BLaER1 treated with 17β-estradiol and CSF1 and Interleukin-3, amounts not matched to agents 10 nM and 100 nM (cell line): ENCODE data around the gene EVL.
"Not testable (repeated sequence)": the region's sequence is repeated elsewhere in the genome, so short reads cannot be mapped to it uniquely, and the experiment has no call there.

Experiments
- H3K27ac ChIP-seq, 11 experiments: shearing (Covaris generic); formaldehyde crosslinking; 2 replicates each; pipeline ENCODE4 v1.8.1; 2022
- H3K27me3 ChIP-seq, 11 experiments: shearing (Covaris generic); formaldehyde crosslinking; 2 replicates each; pipeline ENCODE4 v1.8.1; 2022
- H3K36me3 ChIP-seq, 11 experiments: shearing (Covaris generic); formaldehyde crosslinking; 2 replicates each; pipeline ENCODE4 v1.8.1; 2022
- H3K4me1 ChIP-seq, 10 experiments: shearing (Covaris generic); formaldehyde crosslinking; 2 replicates each; pipeline ENCODE4 v1.8.1; 2022
- H3K4me2 ChIP-seq, 11 experiments: shearing (Covaris generic); formaldehyde crosslinking; 2 replicates each; pipeline ENCODE4 v1.8.1; 2022
- H3K4me3 ChIP-seq, 10 experiments: shearing (Covaris generic); formaldehyde crosslinking; 2 replicates each; pipeline ENCODE4 v1.8.1; 2022
- H3K9ac ChIP-seq, 11 experiments: shearing (Covaris generic); formaldehyde crosslinking; 2 replicates each; pipeline ENCODE4 v1.8.1; 2022
- H3K9me3 ChIP-seq, 11 experiments: shearing (Covaris generic); formaldehyde crosslinking; replicated peaks in 1 of 11; 2 replicates each; pipeline ENCODE4 v1.8.1; 2022
- H4K20me1 ChIP-seq, 11 experiments: shearing (Covaris generic); formaldehyde crosslinking; 2 replicates each; pipeline ENCODE4 v1.8.1; 2022
- Cebpa-rat ChIP-seq, 11 experiments: shearing (Covaris generic); IDR thresholded peaks; 2 replicates each; pipeline ENCODE4 v1.8.1; 2022

EVL gene

GRCh38 chr14:100149851-100150611, 84.8 kb downstream of the EVL start:
- Histone ChIP-seq H3K9ac (no peak overlapping the region), H3K36me3 (no peaks in the 10 kb centered on the region; a peak in 3 of 22 replicates), H3K27ac (no peak overlapping the region), H3K4me3 (no peak overlapping the region), H3K27me3 (no peaks in the 10 kb centered on the region), H4K20me1 (peaks cover 0 to 22% (median 0%) of the 10 kb centered on the region in 11 experiments; a peak in 7 of 22 replicates), H3K4me1 (peaks cover 21 to 39% (median 35%) of the 10 kb centered on the region in 10 experiments), H3K9me3 (peaks cover 8 to 15% (median 9%) of the 10 kb centered on the region in 11 experiments), H3K4me2 (no peak overlapping the region)
- no peak for TF ChIP-seq Cebpa-rat (IDR thresholded peaks at IDR 0.05)

DNA sequence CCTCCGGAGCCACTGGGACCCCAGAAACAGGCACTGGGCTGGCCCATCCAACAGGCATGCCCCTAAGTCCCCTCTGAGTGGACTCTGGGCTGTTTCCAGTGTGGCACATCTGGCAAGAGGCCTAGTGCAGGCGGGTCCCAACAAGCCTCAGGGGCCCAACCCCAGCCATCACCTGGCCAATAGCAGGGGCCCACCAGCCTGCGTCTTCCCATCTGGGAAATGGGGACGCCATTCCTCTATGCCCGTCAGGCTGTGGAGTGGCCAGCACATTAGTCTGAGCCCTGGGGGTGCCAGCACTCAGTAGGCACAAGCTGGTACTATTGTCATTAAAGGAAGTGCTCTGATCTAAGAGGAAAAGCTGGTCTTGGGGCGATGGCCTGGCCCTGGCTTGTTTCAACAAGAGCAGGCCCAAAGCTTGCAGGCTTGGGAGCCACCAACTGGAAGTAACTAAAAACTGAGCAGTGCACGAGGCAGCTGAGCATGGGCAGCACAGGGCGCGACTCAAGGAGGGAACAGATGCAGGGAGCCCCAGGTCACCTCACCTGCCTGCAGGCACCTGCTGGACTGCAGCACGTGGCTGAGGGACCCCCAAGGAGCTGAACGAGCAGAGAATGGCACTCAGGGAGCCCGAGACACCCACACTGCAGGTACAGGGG, 85.8 kb downstream of the EVL start:
- Histone ChIP-seq H3K4me1 (peaks cover 30 to 39% (median 36%) of the 10 kb centered on the region in 10 experiments), H3K9me3 (peaks cover 10 to 17% (median 11%) of the 10 kb centered on the region in 11 experiments), H3K9ac (no peak overlapping the region), H3K27me3 (peaks cover 0 to 4% (median 0%) of the 10 kb centered on the region in 11 experiments; a peak in 7 of 22 replicates), H4K20me1 (peaks cover 0 to 11% (median 0%) of the 10 kb centered on the region in 11 experiments; a peak in 5 of 22 replicates), H3K4me3 (no peak overlapping the region), H3K4me2 (no peak overlapping the region), H3K36me3 (no peaks in the 10 kb centered on the region), H3K27ac (no peak overlapping the region)
- no peak for TF ChIP-seq Cebpa-rat (IDR thresholded peaks at IDR 0.05)

DNA sequence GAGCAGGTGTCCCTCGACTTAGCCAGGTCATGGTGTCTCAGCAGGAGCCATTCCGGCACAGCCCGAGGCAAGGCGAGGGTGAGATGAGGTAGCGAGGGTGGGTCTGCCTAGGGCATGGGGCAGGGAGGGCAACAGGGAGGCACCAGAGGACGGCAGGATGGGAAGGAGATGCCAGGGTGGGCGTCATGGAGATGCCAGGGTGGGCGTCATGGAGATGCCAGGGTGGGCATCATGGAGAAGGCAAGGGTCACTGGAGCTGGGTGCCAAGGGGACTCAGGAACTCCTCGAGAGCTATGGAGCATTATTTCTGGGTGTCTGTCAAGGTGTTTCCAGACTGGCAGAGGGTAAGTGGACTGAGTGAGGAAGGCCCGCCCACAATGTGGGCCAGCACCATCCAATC, 86.9 kb downstream of the EVL start:
- no peak overlapping the region for H3K27ac ChIP-seq
- H3K36me3 ChIP-seq, result no peaks in the 10 kb centered on the region
- H4K20me1 ChIP-seq, result peaks cover 0 to 5% (median 0%) of the 10 kb centered on the region in 11 experiments; a peak in 4 of 22 replicates
- peaks cover 6 to 14% (median 10%) of the 10 kb centered on the region in 11 experiments; a peak in 20 of 22 replicates for H3K27me3 ChIP-seq
- no peak for TF ChIP-seq Cebpa-rat (IDR thresholded peaks at IDR 0.05)
- H3K9ac ChIP-seq, result no peak overlapping the region
- peaks cover 10 to 17% (median 11%) of the 10 kb centered on the region in 11 experiments for H3K9me3 ChIP-seq
- no peak overlapping the region for H3K4me3 ChIP-seq
- H3K4me2 ChIP-seq, result no peak overlapping the region
- H3K4me1 ChIP-seq, result peaks cover 27 to 39% (median 36%) of the 10 kb centered on the region in 10 experiments

DNA sequence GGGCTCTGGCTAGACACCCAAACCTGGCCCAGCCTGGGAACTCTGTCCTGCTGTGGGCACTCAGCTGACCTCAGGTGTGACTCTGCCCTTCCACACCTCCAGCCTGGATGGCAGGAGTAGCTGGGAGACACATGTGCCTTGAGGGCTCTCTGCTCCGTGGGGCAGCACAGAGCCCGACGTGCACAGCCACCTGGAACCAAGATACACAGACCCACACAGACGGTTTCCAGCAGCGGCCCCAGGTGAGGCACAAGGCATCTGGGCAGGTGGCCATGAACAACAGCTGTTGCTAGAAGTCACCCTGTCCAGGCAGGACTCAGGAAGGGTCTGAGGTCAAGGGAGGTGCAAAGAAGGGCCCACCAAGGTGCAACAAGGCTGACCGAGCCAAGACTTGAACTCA, 88.3 kb downstream of the EVL start:
- peaks cover 17 to 38% (median 35%) of the 10 kb centered on the region in 10 experiments for H3K4me1 ChIP-seq
- peaks cover 10 to 17% (median 11%) of the 10 kb centered on the region in 11 experiments for H3K9me3 ChIP-seq
- H3K27ac ChIP-seq, result no peak overlapping the region
- no peak overlapping the region for H3K4me3 ChIP-seq
- H3K27me3 ChIP-seq, result peaks cover 21 to 29% (median 25%) of the 10 kb centered on the region in 11 experiments
- H3K4me2 ChIP-seq, result no peak overlapping the region
- TF ChIP-seq Cebpa-rat (IDR thresholded peaks at IDR 0.05), result no peak
- peaks cover 0 to 11% (median 0%) of the 10 kb centered on the region in 11 experiments; a peak in 4 of 22 replicates for H4K20me1 ChIP-seq
- H3K9ac ChIP-seq, result no peak overlapping the region
- no peaks in the 10 kb centered on the region for H3K36me3 ChIP-seq

DNA sequence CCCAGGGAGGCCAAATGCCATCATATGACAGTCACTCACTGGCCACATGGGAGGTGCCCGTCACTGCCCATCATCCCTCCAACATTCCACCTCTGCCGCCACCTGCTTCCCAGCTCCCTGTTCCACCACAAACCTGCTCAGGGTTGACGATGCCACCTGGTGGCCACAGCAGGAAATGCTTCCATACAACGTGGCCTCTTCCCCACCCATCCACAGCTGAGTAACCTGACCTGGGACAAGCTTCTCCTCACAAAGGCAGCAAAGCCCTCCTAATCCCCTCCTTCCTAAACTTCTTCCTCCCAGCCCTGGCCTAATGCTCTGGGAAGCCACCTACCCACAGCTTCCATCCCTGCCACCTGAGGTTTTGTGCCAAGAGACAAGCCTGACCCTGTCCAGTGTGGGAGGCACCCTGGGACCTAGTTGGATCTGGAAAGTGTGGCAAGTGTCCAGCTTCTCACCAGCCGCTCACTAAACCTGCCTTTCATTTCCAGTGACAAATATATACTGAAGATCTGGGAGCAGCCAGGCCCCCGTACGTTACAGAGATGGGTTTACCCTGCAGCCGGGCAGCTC, 89.9 kb downstream of the EVL start:
- Histone ChIP-seq H3K36me3 (no peaks in the 10 kb centered on the region), H4K20me1 (peaks cover 0 to 26% (median 13%) of the 10 kb centered on the region in 11 experiments; a peak in 14 of 22 replicates), H3K4me2 (peak overlapping the region; percentile 51 to 94 (median 76)), H3K27ac (peak overlapping the region in 9 of 11 experiments; percentile 34 to 75 (median 45); a peak in 15 of 22 replicates), H3K9me3 (peaks cover 10 to 19% (median 13%) of the 10 kb centered on the region in 11 experiments), H3K4me3 (no peak overlapping the region), H3K27me3 (peaks cover 37 to 45% (median 40%) of the 10 kb centered on the region in 11 experiments), H3K9ac (peak overlapping the region in 8 of 11 experiments; percentile 24 to 63 (median 46); a peak in 9 of 22 replicates), H3K4me1 (peaks cover 31 to 51% (median 48%) of the 10 kb centered on the region in 10 experiments)
- no peak for TF ChIP-seq Cebpa-rat (IDR thresholded peaks at IDR 0.05)

DNA sequence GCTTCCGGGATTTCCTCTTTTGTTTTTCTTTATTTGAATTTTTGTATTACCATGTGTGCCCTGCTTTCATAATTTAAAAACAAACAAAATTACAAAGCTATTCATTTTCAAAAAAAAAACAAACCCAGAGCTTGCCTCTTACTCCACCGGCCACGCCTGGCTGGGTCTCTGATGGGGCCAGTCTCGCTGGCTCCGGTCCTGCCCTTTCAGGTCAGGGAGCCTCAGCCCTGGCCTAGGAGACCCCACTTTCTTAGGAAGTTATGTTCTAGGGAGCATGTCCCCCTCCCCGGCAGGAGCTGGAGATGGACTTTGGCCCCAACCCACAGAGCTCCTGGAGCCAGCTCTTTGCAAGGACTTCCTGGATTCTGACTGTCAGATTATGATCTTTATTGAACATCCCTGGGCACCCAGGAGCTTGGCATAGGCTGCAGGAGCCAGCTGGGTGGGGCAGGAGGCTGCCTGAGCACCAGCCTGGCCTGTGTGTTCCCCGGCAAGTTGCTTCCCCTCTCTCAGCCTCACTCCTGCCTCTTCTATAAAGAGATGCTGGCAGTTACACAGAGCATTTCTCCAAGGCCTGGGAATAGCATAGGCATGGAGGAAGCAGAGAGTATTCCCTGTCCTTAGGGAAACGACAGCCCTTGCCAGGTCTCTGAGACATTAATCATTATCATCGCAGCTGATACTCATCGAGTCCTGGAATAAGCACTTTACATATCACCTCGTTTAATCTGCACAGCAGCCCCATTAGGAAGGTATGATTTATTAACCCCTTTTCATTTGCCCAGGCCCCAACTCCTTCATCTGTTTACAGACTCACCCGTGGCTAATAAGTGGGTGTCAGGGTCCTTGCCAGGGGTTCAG, 90.8 kb downstream of the EVL start:
- H3K4me1 ChIP-seq, result peaks cover 31 to 55% (median 48%) of the 10 kb centered on the region in 10 experiments
- peak overlapping the region in 1 of 10 experiments; percentile 18; a peak in 1 of 20 replicates for H3K4me3 ChIP-seq
- peak overlapping the region; percentile 51 to 94 (median 76) for H3K4me2 ChIP-seq
- peaks cover 10 to 24% (median 17%) of the 10 kb centered on the region in 11 experiments for H3K9me3 ChIP-seq
- TF ChIP-seq Cebpa-rat (IDR thresholded peaks at IDR 0.05), result no peak
- no peaks in the 10 kb centered on the region for H3K36me3 ChIP-seq
- peaks cover 0 to 35% (median 20%) of the 10 kb centered on the region in 11 experiments; a peak in 14 of 22 replicates for H4K20me1 ChIP-seq
- H3K9ac ChIP-seq, result peak overlapping the region in 9 of 11 experiments; percentile 24 to 63 (median 42); a peak in 12 of 22 replicates
- H3K27ac ChIP-seq, result peak overlapping the region in 9 of 11 experiments; percentile 34 to 75 (median 45); a peak in 15 of 22 replicates
- H3K27me3 ChIP-seq, result peaks cover 45 to 53% (median 49%) of the 10 kb centered on the region in 11 experiments

DNA sequence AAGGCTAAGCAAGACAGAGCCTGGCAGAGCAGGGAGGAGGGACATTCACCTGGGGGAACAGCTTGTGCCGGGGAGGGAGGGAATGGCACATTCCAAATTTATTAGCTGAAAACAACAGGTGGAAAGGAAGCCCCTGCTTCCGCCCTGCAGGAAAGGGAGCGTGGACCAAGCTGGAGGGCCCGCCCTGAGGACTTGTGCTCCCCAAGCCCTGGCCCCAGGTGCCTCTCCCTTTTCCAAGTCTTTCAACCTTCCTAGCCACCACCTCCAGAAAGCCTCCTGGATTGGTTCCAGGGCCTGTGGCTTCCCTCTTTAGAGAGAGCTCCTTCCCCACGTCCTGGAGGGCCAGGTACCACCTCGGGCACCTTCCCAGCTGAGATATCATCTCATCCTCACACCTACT, 91.6 kb downstream of the EVL start:
- no peak overlapping the region for H3K4me3 ChIP-seq
- H3K9me3 ChIP-seq, result peaks cover 10 to 24% (median 17%) of the 10 kb centered on the region in 11 experiments
- H3K27me3 ChIP-seq, result peaks cover 52 to 61% (median 57%) of the 10 kb centered on the region in 11 experiments
- no peak overlapping the region for H3K27ac ChIP-seq
- H3K36me3 ChIP-seq, result no peaks in the 10 kb centered on the region
- no peak for TF ChIP-seq Cebpa-rat (IDR thresholded peaks at IDR 0.05)
- peak overlapping the region; percentile 51 to 94 (median 76); a peak in 20 of 22 replicates for H3K4me2 ChIP-seq
- peaks cover 31 to 55% (median 48%) of the 10 kb centered on the region in 10 experiments for H3K4me1 ChIP-seq
- peaks cover 0 to 38% (median 20%) of the 10 kb centered on the region in 11 experiments; a peak in 14 of 22 replicates for H4K20me1 ChIP-seq
- no peak overlapping the region for H3K9ac ChIP-seq

GRCh38 chr14:100157548-100158232, 92.5 kb downstream of the EVL start:
- not testable (repeated sequence) for H3K27ac ChIP-seq, H3K9ac ChIP-seq, H3K4me3 ChIP-seq, H3K36me3 ChIP-seq
- Histone ChIP-seq H3K4me2 (peak overlapping the region in 8 of 11 experiments; percentile 51 to 94 (median 78); a peak in 16 of 22 replicates), H3K9me3 (peaks cover 10 to 24% (median 17%) of the 10 kb centered on the region in 11 experiments), H3K27me3 (peaks cover 52 to 61% (median 58%) of the 10 kb centered on the region in 11 experiments), H3K4me1 (peaks cover 31 to 55% (median 48%) of the 10 kb centered on the region in 10 experiments), H4K20me1 (peaks cover 0 to 38% (median 20%) of the 10 kb centered on the region in 11 experiments; a peak in 14 of 22 replicates)
